ENCODE results near the gene LCLAT1. TPM values are rescaled to one million over a fixed set of nuclear protein-coding genes. Genes with fewer than 3 reads are reported as not detected.

The LCLAT1 gene
- total RNA-seq, 1 experiment from 2014 or later, result 19.0 TPM

DNA sequence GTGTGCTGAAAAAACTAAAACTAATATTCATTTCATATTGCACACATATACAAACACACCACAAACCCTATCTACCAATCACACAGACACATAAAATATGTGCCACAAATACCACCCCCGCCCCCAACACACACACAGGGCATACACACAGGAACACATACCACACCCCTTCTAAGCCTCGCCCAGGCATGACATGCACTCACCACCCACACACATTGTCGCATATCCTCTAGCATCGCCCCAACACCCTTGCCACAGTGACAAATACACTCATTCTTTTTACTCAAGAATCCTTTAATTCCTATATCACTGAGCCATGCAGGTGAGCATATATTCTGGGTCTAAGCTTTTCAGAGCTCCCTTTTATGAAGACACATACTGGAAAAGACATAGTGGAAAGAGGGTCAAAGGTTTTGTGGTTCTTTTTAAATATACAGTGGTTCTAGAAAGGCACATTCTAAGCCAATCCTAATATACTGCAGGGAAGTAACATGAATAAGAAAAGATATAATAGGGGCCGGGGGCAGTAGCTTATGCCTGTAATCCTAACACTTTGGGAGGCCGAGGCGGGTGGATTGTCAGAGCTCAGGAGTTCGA lies 24.5 kb upstream of the LCLAT1 start:
- peak; percentile 21 for DNase-seq (ENCODE audit: low spot score)

- DNase-seq (ENCODE audit: low spot score), result no peak
These were observed 22.8 kb upstream of the LCLAT1 start for GRCh38 chr2:30424231-30424630.

GRCh38 chr2:30425326-30425725 lies 21.7 kb upstream of the LCLAT1 start:
- DNase-seq (ENCODE audit: low spot score), result no peak

DNA sequence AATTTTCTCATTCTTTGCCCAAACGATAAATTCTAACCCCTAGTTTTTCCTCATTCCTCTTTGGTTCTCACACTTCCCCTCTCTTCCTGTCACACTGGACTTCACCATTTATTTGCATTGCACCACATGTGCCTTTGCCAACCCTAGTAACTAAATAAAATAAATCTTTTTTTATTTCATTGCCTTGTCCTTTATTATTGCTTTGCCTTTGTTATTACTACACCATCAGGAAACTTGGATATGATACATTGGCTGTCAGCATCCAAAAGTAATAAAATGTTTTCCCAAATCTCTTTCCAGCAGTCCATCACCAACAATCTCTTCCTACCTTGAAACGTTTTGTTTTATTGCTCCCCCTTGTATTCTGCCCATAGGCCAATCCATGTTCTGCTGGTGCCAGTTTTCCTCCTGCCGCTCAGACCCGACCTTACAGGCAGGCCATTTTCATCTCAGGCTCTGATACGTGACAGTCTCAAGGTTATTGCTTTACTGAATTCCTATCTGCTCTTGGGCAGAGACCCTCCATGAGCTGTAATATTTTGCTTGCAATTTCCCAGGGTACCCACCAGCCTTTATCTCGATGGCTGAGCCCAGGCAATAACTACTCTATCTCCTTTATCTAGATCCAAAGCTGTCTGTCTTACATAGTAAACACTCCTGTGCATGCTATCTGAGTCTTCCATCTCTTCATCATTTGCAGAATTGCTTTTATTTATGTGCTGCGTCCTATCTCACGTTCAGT lies 19.3 kb upstream of the LCLAT1 start:
- DNase-seq (ENCODE audit: low spot score), result no peak

- DNase-seq (ENCODE audit: low spot score), result no peak
These were observed 18.7 kb upstream of the LCLAT1 start for GRCh38 chr2:30428348-30428662.

DNA sequence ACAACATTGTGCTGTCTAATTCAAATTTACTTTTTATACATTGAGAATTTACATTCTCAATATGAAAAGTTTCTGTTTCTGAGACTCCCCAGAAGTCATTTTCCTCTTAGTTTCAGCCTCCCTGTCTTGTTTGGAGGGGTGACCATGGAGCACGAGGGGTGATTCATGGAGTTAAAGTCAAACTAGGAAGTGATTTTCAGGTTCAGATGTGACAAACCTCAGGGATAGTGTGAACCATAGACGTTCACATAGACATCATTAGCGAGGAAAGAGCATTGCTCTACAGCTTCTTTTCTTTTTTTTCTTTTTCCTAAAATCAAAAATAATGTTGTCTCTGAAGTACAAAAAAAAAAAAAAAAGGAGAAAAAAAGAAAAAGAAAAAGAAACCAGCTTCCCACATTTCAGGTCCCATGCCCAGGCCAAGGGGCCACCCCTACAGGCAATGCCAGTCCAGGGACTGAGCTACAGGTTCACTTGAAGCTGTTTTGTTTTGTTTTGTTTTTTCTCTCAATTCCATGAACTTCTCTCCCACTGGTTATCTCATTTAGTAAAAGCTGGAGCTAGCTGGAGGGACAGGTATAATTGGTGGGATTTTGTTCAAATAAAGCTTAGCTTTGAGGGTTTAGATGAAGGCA lies 18.1 kb upstream of the LCLAT1 start:
- no peak for DNase-seq (ENCODE audit: low spot score)

DNA sequence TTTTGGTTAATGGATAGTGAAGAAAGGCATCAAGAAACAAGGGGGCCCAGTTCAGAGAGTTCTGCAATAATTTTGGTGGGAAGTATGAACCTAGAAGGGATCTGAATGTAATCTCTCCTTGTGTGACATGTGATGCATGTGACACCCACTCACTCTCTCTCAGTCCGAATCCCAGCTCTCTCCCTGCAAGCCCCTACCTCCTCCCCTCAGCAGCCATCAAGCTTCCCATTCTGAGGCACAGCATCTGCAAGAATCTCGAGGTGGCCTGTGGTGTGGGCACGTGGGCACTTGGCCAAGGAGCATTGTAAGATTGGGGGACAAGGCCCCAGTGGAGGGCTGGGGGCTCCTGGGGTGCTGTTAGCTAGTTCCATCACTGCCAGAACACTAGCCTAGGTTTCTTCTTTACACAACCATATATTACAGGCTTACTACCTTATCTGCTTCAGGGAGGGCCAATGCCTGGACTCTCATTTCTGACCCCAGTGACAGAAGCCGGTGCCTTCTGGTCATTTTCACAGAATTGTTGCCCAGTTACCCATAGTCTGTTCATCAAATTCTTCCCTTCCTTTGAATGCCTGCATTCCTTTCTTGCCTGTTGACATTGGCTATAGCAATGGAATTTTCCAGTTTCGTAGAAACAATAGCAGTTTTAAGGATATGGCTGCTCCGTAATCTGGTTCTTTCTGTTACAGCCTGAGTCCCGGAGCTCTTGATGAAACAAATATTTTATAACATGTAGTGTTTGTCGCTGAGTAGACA lies 13.3 kb upstream of the LCLAT1 start:
- DNase-seq (ENCODE audit: low spot score), result no peak

GRCh38 chr2:30434708-30435107 lies 12.3 kb upstream of the LCLAT1 start:
- no peak for DNase-seq (ENCODE audit: low spot score)

- DNase-seq (ENCODE audit: low spot score), result no peak
These were observed 10.1 kb upstream of the LCLAT1 start for GRCh38 chr2:30436859-30437435.

DNA sequence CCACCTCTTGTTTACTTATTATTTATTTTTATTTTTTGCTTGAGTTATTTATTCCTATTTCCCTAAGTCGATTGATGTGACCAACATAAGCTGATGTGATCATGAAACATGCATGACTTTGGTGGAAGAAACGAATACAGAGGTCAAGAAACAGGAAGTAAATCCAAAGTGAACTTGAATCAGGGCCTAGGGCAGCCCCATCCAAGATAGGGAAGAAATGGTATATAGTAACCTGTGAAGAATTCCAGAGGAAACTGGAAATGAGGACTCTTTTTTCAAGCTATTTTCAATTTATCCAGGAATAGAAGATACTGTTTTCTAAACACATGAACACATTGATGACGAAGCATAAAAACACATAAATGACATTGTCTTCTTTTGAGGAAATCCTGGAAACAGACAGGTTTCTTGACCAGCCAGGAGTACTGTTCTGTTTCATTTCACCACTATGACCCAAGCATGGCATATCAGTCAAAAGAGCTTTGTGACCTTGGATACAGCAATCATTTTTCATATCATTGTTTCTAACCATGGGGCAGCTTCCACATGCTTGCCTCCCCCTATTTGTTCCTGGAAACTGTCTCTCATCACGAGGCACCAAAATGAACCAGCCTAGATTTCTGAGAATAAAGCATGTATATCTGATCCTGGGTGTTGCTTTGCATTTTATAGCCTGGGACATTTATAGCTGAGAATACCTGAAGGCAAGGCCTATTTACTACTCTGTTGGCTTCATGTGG lies 9.1 kb upstream of the LCLAT1 start:
- DNase-seq (ENCODE audit: low spot score), result no peak

- no peak for DNase-seq (ENCODE audit: low spot score)
These were observed 7.8 kb upstream of the LCLAT1 start for GRCh38 chr2:30439296-30439695.

GRCh38 chr2:30439879-30440278 lies 7.2 kb upstream of the LCLAT1 start:
- DNase-seq (ENCODE audit: low spot score), result no peak

DNA sequence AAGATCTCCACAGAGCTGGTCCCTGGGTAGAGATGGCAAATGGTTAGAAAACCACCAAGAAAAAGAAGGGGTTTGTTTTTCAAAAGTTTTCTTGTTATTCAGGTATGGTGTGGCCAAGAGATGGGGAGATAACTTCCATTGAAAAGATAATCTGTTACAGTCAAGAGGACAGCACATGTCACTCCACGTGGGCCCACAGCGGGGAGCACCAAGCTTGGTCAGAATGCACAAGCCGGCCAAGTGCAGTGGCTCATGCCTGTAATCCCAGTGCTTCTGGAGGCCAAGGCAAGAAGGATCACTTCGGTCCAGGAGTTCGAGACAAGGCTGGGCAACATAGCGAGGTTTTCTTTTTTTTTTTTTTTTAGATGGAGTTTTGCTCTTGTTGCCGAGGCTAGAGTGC lies 6.0 kb upstream of the LCLAT1 start:
- no peak for DNase-seq (ENCODE audit: low spot score)

DNA sequence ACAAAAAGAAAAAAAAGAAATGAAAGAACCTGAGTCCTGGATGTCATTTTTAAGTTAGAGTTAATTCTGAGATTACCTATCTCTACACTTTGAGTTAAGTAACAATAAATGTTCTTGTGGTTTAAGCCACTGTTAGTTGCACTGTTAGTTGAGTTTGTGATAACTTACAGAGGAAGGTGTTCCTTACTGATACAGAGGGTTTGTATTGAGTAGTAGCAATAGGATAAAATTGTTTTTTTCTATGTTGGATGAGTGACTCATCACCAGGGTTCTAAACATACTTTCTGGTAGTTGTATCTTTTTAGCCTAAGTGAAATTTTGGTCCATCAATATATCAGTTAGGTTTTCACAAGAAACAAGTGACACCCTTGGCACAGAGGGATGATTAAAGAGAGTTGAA lies 4.0 kb upstream of the LCLAT1 start:
- DNase-seq (ENCODE audit: low spot score), result no peak

- no peak for DNase-seq (ENCODE audit: low spot score)
These were observed 2.8 kb upstream of the LCLAT1 start for GRCh38 chr2:30444273-30444672.

GRCh38 chr2:30445266-30445821 lies 1.7 kb upstream of the LCLAT1 start:
- DNase-seq (ENCODE audit: low spot score), result no peak

- no peak for DNase-seq (ENCODE audit: low spot score)
These were observed 371 bp upstream of the LCLAT1 start for GRCh38 chr2:30446602-30447148.

- DNase-seq (ENCODE audit: low spot score), result no peak
These were observed 1.3 kb downstream of the LCLAT1 start for GRCh38 chr2:30448308-30448707.

DNA sequence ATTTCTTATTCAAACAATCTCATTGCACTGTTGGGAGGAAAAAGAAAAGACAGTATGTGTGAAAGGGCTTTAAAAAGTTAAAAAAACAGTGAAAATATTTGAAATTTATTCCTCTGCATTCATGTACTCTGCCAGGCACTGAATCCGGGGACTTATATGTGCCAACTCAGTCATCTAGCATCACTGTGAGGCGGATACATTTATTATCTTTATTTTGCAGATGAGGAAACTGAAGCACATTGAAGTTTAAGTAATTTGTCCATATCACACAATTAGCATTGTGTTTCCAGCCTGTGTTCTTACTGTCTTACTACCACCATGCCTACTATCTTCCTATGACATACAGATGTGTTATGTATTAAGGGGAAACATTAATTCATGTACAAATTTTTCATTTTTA lies 1.8 kb downstream of the LCLAT1 start:
- DNase-seq (ENCODE audit: low spot score), result no peak

- DNase-seq (ENCODE audit: low spot score), result no peak
These were observed 3.0 kb downstream of the LCLAT1 start for GRCh38 chr2:30450025-30450424.

GRCh38 chr2:30453498-30453897 lies 6.5 kb downstream of the LCLAT1 start:
- no peak for DNase-seq (ENCODE audit: low spot score)
